Body of pancreas (tissue), 4 donors: ENCODE measurements around the gene SYTL1. TPM values are rescaled to one million over a fixed set of nuclear protein-coding genes. Genes with fewer than 3 reads are reported as not detected.

ENCODE experiments used
- ATAC-seq: fragments of 150-250 bp; one replicate; pipeline ENCODE4 v1.9.1; 2016
- DNase-seq, 4 donors: peaks; one replicate each; pipeline ENCODE4 v3.0.0-alpha.2; 2019
- H3K27ac ChIP-seq, 4 donors: fragments of 200-600 bp; sonication (generic); 1 replicate in 3 of 4; 2 replicates in 1 of 4; pipeline versions ENCODE4 v1.5.1 to v1.6.1; 2016 to 2019; ENCODE audit warnings: mild to moderate bottlenecking in 1 of 4, mixed read lengths in 1 of 4, moderate library complexity in 1 of 4
- H3K27me3 ChIP-seq, 2 donors: fragments of 200-600 bp; sonication (generic); one replicate each; pipeline ENCODE4 v1.6.0; 2016; ENCODE audit warnings: mild to moderate bottlenecking in 1 of 2
- H3K36me3 ChIP-seq, 2 donors: fragments of 200-600 bp; sonication (generic); replicated peaks in 1 of 2; 2 replicates each; pipeline ENCODE4 v1.5.1; 2016; ENCODE audit warnings: low read depth in 2 of 2; ENCODE audit not compliant: insufficient read depth in 1 of 2
- H3K4me1 ChIP-seq: fragments of 200-600 bp; sonication (generic); one replicate; pipeline ENCODE4 v1.6.0; 2016
- H3K4me3 ChIP-seq, 2 donors: fragments of 200-600 bp; sonication (generic); 1 replicate in 1 of 2; 2 replicates in 1 of 2; pipeline ENCODE4 v1.5.1; 2016 to 2019
- H3K9me3 ChIP-seq, 3 donors: fragments of 200-600 bp; sonication (generic); 1 replicate in 2 of 3; 2 replicates in 1 of 3; pipeline ENCODE4 v1.5.1; 2016
- CTCF ChIP-seq, 7 experiments: fragments of 450-650 bp in 4 of 7; fragments of 200-600 bp in 3 of 7; sonication (generic) in 3 of 7; IDR thresholded peaks; one replicate each; pipeline ENCODE4 v1.5.1; 2016 to 2019; ENCODE audit warnings: antibody characterized with exemption in 7 of 7
- POLR2A ChIP-seq, 3 donors: fragments of 450-650 bp; IDR thresholded peaks; one replicate each; pipeline ENCODE4 v1.6.1; 2016; ENCODE audit warnings: antibody characterized with exemption in 3 of 3, mild to moderate bottlenecking in 2 of 3
- WGBS, 2 donors: methylation state at CpG; one replicate each; pipeline ENCODE4 v1.1.5; 2017; 5-methylcytosine and 5-hydroxymethylcytosine counted together
- intact Hi-C: fragments of 100-400 bp; cut with DNase I; formaldehyde crosslinking; loops from one replicate; pipeline ENCODE4 v1.15.1; 2023
- total RNA-seq, 2 donors: library from RNA; depleted of rRNA; stranded (reverse); fragments of >200 nt; gene quantifications; one replicate each; pipeline ENCODE4 v1.1.0, GENCODE V29; 2016

SYTL1 gene
- total RNA-seq, 2 donors from 2014 or later, result 107 to 129 TPM

- Histone ChIP-seq H3K4me3 (no peak overlapping the region), H3K9me3 (no peaks in the 10 kb centered on the region), H3K36me3 (peaks cover 0 to 21% of the 10 kb centered on the region in 2 donors), H3K27me3 (no peaks in the 10 kb centered on the region), H3K4me1 (no peaks in the 10 kb centered on the region), H3K27ac (no peak overlapping the region)
- ATAC-seq (no peak), DNase-seq (no peak)
- TF ChIP-seq CTCF (IDR thresholded peaks at IDR 0.05) (no peak), POLR2A (IDR thresholded peaks at IDR 0.05) (no peak)
- intact Hi-C loops, result loop anchor here (2.0 kb wide), 1 partner anchor 93 kb away; no protein-coding TSS in a partner anchor
- WGBS, 2 donors, result 75 to 82% methylated on average over 4 to 10 of the region's 10 CpGs
Observed at GRCh38 chr1:27301582-27302199, 40.1 kb upstream of the SYTL1 start.

GRCh38 chr1:27302612-27303011 is 39.2 kb upstream of the SYTL1 start:
- Histone ChIP-seq H3K36me3 (peaks cover 0 to 16% of the 10 kb centered on the region in 2 donors), H3K27ac (no peak overlapping the region), H3K4me3 (no peak overlapping the region), H3K4me1 (no peaks in the 10 kb centered on the region), H3K9me3 (no peaks in the 10 kb centered on the region), H3K27me3 (no peaks in the 10 kb centered on the region)
- DNase-seq (no peak), ATAC-seq (no peak)
- intact Hi-C loops, result no loop called here
- 95 to 96% methylated on average over 2 of the region's 2 CpGs for WGBS, 2 donors
- no peak for TF ChIP-seq CTCF (IDR thresholded peaks at IDR 0.05)
- no peak for TF ChIP-seq POLR2A (IDR thresholded peaks at IDR 0.05)

- Histone ChIP-seq H3K27me3 (no peaks in the 10 kb centered on the region), H3K36me3 (peaks cover 0 to 9% of the 10 kb centered on the region in 2 donors), H3K4me1 (no peaks in the 10 kb centered on the region), H3K4me3 (no peak overlapping the region), H3K27ac (no peak overlapping the region), H3K9me3 (no peaks in the 10 kb centered on the region)
- ATAC-seq (no peak), DNase-seq (no peak)
- intact Hi-C loops, result no loop called here
- 90 to 93% methylated on average over 15 of the region's 15 CpGs for WGBS, 2 donors
- TF ChIP-seq POLR2A (IDR thresholded peaks at IDR 0.05), result no peak
- no peak for TF ChIP-seq CTCF (IDR thresholded peaks at IDR 0.05)
Observed at GRCh38 chr1:27303509-27303908, 38.3 kb upstream of the SYTL1 start.

GRCh38 chr1:27306071-27306470 is 35.8 kb upstream of the SYTL1 start:
- H3K27ac ChIP-seq, result no peak overlapping the region
- DNase-seq (no peak), ATAC-seq (no peak)
- no peaks in the 10 kb centered on the region for H3K9me3 ChIP-seq
- no peaks in the 10 kb centered on the region for H3K4me1 ChIP-seq
- intact Hi-C loops, result no loop called here
- peaks cover 0 to 7% of the 10 kb centered on the region in 2 donors for H3K36me3 ChIP-seq
- TF ChIP-seq CTCF (IDR thresholded peaks at IDR 0.05), result no peak
- TF ChIP-seq POLR2A (IDR thresholded peaks at IDR 0.05), result no peak
- no peak overlapping the region for H3K4me3 ChIP-seq
- no peaks in the 10 kb centered on the region for H3K27me3 ChIP-seq
- 80 to 90% methylated on average over 7 to 11 of the region's 11 CpGs for WGBS, 2 donors
